ENCODE measurements around the gene BBS5.
"Not testable (repeated sequence)": the region's sequence is repeated elsewhere in the genome, so short reads cannot be mapped to it uniquely, and the experiment has no call there.

Gene BBS5

GRCh38 chr2:169479257-169480078, at the start of gene BBS5:
Gene BBS5, plus strand, starts transcription at chr2:169479494. Its CDS starts 60 bp downstream, at chr2:169479554.
- peak; percentile 83 for DNase-seq
- TF ChIP-seq, protein P1, sequence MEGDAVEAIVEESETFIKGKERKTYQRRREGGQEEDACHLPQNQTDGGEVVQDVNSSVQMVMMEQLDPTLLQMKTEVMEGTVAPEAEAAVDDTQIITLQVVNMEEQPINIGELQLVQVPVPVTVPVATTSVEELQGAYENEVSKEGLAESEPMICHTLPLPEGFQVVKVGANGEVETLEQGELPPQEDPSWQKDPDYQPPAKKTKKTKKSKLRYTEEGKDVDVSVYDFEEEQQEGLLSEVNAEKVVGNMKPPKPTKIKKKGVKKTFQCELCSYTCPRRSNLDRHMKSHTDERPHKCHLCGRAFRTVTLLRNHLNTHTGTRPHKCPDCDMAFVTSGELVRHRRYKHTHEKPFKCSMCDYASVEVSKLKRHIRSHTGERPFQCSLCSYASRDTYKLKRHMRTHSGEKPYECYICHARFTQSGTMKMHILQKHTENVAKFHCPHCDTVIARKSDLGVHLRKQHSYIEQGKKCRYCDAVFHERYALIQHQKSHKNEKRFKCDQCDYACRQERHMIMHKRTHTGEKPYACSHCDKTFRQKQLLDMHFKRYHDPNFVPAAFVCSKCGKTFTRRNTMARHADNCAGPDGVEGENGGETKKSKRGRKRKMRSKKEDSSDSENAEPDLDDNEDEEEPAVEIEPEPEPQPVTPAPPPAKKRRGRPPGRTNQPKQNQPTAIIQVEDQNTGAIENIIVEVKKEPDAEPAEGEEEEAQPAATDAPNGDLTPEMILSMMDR (IDR thresholded peaks at IDR 0.05; ENCODE audit: low read depth, low read length, missing control alignments): peak; percentile 71
- H3K27ac ChIP-seq: peak within 1 kb of the TSS; percentile 13
- in situ Hi-C loops (cut with HindIII; ENCODE audit: low pct_ligation_motif_present, low sequenced_read_pairs): no loop called here
- no peaks in the 10 kb centered on the region for H3K27me3 ChIP-seq (replicated peaks)
- peak within 1 kb of the TSS; percentile 71 for H3K4me3 ChIP-seq (ENCODE audit: low read depth, low read length)
- no peaks in the 10 kb centered on the region for H3K36me3 ChIP-seq (replicated peaks)

DNA sequence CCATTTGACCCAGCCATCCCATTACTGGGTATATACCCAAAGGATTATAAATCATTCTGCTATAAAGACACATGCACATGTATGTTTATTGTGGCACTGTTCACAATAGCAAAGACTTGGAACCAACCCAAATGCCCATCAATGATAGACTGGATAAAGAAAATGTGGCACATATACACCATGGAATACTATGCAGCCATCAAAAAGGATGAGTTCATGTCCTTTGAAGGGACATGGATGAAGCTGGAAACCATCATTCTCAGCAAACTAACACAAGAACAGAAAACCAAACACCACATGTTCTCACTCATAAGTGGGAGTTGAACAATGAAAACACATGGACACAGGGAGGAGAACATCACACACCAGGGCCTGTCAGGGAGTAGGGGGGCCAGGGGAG, 47.5 kb upstream of the BBS5 start:
- in situ Hi-C loops (cut with HindIII; ENCODE audit: low pct_ligation_motif_present, low sequenced_read_pairs): not testable (repeated sequence)

GRCh38 chr2:169434236-169434635, 45.1 kb upstream of the BBS5 start:
- H3K27me3 ChIP-seq (replicated peaks); H3K4me3 ChIP-seq (ENCODE audit: low read depth, low read length); in situ Hi-C loops (cut with HindIII; ENCODE audit: low pct_ligation_motif_present, low sequenced_read_pairs); H3K36me3 ChIP-seq (replicated peaks); H3K27ac ChIP-seq; DNase-seq: not testable (repeated sequence)

More for the DNA sequence above, 47.5 kb upstream of the BBS5 start:
- H3K4me3 ChIP-seq (ENCODE audit: low read depth, low read length); H3K27ac ChIP-seq; H3K27me3 ChIP-seq (replicated peaks); DNase-seq; H3K36me3 ChIP-seq (replicated peaks): not testable (repeated sequence)

DNA sequence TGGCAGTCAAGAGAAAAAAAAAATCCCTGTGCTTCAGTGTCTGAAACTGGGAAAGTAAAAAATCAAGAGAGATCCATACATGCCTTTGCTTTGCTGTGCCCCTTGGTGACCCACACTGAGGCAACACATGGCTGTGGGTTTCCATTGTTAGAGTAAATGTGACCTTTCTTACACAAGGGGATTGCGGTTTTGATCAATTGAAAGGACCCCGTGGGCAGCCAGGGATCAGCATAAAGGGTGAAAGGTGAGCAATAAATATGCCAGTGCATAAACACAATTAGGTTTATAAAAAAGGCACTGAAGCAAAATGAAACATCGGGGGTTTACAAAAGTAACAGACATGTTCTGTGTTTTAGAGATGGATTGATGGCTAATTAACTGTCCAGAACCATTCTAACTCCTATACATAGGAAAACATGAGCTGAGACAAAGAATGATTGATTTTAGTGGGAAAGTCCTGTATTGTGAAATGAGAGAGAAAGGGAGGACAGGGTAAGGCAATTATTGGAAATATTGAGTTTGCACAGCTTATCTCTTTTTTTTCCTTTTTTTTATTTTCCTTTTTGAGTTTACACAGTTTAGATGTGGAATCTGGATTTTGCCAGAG, 40.7 kb upstream of the BBS5 start:
- no peak for DNase-seq
- H3K27ac ChIP-seq: no peak overlapping the region
- H3K36me3 ChIP-seq (replicated peaks): no peaks in the 10 kb centered on the region
- TF ChIP-seq, protein P1 (IDR thresholded peaks at IDR 0.05; ENCODE audit: low read depth, low read length, missing control alignments): no peak
- H3K27me3 ChIP-seq (replicated peaks): no peaks in the 10 kb centered on the region
- H3K4me3 ChIP-seq (ENCODE audit: low read depth, low read length): no peak overlapping the region
- in situ Hi-C loops (cut with HindIII; ENCODE audit: low pct_ligation_motif_present, low sequenced_read_pairs): no loop called here

GRCh38 chr2:169439900-169440299, 39.4 kb upstream of the BBS5 start:
- in situ Hi-C loops (cut with HindIII; ENCODE audit: low pct_ligation_motif_present, low sequenced_read_pairs): no loop called here
- no peaks in the 10 kb centered on the region for H3K36me3 ChIP-seq (replicated peaks)
- TF ChIP-seq, protein P1 (IDR thresholded peaks at IDR 0.05; ENCODE audit: low read depth, low read length, missing control alignments): no peak
- no peak for DNase-seq
- H3K4me3 ChIP-seq (ENCODE audit: low read depth, low read length): no peak overlapping the region
- H3K27me3 ChIP-seq (replicated peaks): no peaks in the 10 kb centered on the region
- no peak overlapping the region for H3K27ac ChIP-seq

DNA sequence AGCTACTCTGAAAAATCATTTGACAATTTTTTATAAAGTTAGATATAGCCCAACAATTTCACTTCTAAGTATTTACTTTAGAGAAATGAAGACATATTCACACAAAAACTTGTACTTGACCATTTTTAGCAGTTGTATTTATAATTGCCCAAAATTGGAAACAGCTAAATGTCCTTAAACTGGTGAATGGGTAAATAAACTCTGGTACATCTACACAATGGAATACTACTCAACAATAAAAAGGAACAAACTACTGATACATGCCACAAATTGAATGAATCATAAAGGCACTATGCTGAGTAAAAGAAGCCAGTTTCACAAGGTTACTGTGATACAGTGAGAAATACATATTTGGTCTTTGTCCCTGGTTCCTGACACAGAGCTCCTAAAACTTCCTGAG, 32.8 kb upstream of the BBS5 start:
- no peak overlapping the region for H3K27ac ChIP-seq
- in situ Hi-C loops (cut with HindIII; ENCODE audit: low pct_ligation_motif_present, low sequenced_read_pairs): no loop called here
- no peak for DNase-seq
- H3K4me3 ChIP-seq (ENCODE audit: low read depth, low read length): no peak overlapping the region
- TF ChIP-seq, protein P1 (IDR thresholded peaks at IDR 0.05; ENCODE audit: low read depth, low read length, missing control alignments): no peak
- no peaks in the 10 kb centered on the region for H3K27me3 ChIP-seq (replicated peaks)
- H3K36me3 ChIP-seq (replicated peaks): no peaks in the 10 kb centered on the region
